GM23338 (cell line): ENCODE data around the gene LTB4R. TPM values are rescaled to one million over a fixed set of nuclear protein-coding genes. Genes with fewer than 3 reads are reported as not detected.

ENCODE experiments used
- ATAC-seq: fragments of 200-7000 bp; cut with Tn5 transposase; 3 replicates; pipeline ENCODE4 v1.9.1; 2020
- DNase-seq: peaks from one replicate; pipeline ENCODE4 v3.0.0-alpha.2; 2015; ENCODE audit warnings: low spot score
- H2AFZ ChIP-seq: fragments of 200-600 bp; sonication (generic); 2 replicates; pipeline ENCODE4 v1.8.0; 2016; ENCODE audit warnings: antibody characterized with exemption, mild to moderate bottlenecking, moderate library complexity
- H3F3A ChIP-seq: fragments of 200-600 bp; sonication (generic); replicated peaks from 2 replicates; pipeline ENCODE4 v1.8.0; 2017; ENCODE audit warnings: antibody characterized with exemption, mixed run types, low read depth
- H3K27ac ChIP-seq: fragments of 200-600 bp; sonication (generic); 2 replicates; pipeline ENCODE4 v1.6.1; 2016; ENCODE audit warnings: low read depth
- H3K27me3 ChIP-seq: fragments of 200-600 bp; sonication (generic); 2 replicates; pipeline ENCODE4 v1.8.0; 2016; ENCODE audit warnings: mild to moderate bottlenecking, mixed run types, moderate library complexity; ENCODE audit not compliant: insufficient read depth
- H3K36me3 ChIP-seq: fragments of 200-600 bp; sonication (generic); 2 replicates; pipeline ENCODE4 v1.8.0; 2016; ENCODE audit warnings: mild to moderate bottlenecking; ENCODE audit not compliant: insufficient read depth
- H3K4me1 ChIP-seq: fragments of 200-600 bp; sonication (generic); 2 replicates; pipeline ENCODE4 v1.8.0; 2016; ENCODE audit warnings: mild to moderate bottlenecking, moderate library complexity; ENCODE audit not compliant: insufficient read depth
- H3K4me2 ChIP-seq: fragments of 200-600 bp; sonication (generic); 2 replicates; pipeline ENCODE4 v1.7.1; 2017; ENCODE audit warnings: mixed run types
- H3K4me3 ChIP-seq: fragments of 200-600 bp; sonication (generic); 2 replicates; pipeline ENCODE4 v1.6.1; 2016; ENCODE audit warnings: mixed run types
- H3K79me2 ChIP-seq: fragments of 200-600 bp; sonication (generic); replicated peaks from 2 replicates; pipeline ENCODE4 v1.8.0; 2017; ENCODE audit warnings: mild to moderate bottlenecking; ENCODE audit not compliant: insufficient read depth
- H3K9me2 ChIP-seq: fragments of 200-600 bp; sonication (generic); 2 replicates; pipeline ENCODE4 v1.8.0; 2017; ENCODE audit not compliant: insufficient read depth
- H4K20me1 ChIP-seq: fragments of 200-600 bp; sonication (generic); replicated peaks from 2 replicates; pipeline ENCODE4 v1.8.0; 2017; ENCODE audit warnings: mild to moderate bottlenecking; ENCODE audit not compliant: insufficient read depth
- H3K27ac Mint-ChIP-seq: 2 replicates; pipeline ENCODE4 v1.8.0; 2020; ENCODE audit warnings: inconsistent platforms, mild to moderate bottlenecking, moderate library complexity, mixed read lengths
- H3K27me3 Mint-ChIP-seq: 3 replicates; pipeline ENCODE4 v1.8.0; 2022; ENCODE audit warnings: low read depth, mild to moderate bottlenecking, moderate library complexity, mixed read lengths, inconsistent platforms; ENCODE audit not compliant: insufficient read depth, poor library complexity
- H3K36me3 Mint-ChIP-seq: 3 replicates; pipeline ENCODE4 v1.8.0; 2021; ENCODE audit warnings: low read depth, mild to moderate bottlenecking, inconsistent platforms, moderate library complexity, mixed read lengths
- H3K4me1 Mint-ChIP-seq: 3 replicates; pipeline ENCODE4 v1.8.0; 2020; ENCODE audit warnings: mild to moderate bottlenecking, inconsistent platforms, mixed read lengths
- H3K4me3 Mint-ChIP-seq: 3 replicates; pipeline ENCODE4 v1.8.0; 2021; ENCODE audit warnings: moderate library complexity, mild to moderate bottlenecking, inconsistent platforms, mixed read lengths
- H3K9me3 Mint-ChIP-seq: 3 replicates; pipeline ENCODE4 v1.8.0; 2020; ENCODE audit warnings: moderate library complexity, mild to moderate bottlenecking, inconsistent platforms, mixed read lengths
- CREB1 ChIP-seq: fragments of 250-450 bp; sonication (Bioruptor Pico); IDR thresholded peaks from 2 replicates; pipeline ENCODE4 v1.5.0; 2020; ENCODE audit warnings: low read depth, mild to moderate bottlenecking, moderate library complexity
- CTCF ChIP-seq, 2 experiments: fragments of 200-600 bp in 1 of 2; sonication (generic) in 1 of 2; conservative IDR thresholded peaks; 2 replicates each; pipeline versions ENCODE4 v1.5.1 to v1.6.1; 2016 to 2017; ENCODE audit warnings: antibody characterized with exemption in 2 of 2, low read depth in 2 of 2, mild to moderate bottlenecking in 2 of 2, moderate library complexity in 1 of 2
- EZH2 ChIP-seq: fragments of 200-600 bp; sonication (generic); IDR thresholded peaks from one replicate; pipeline ENCODE4 v1.8.0; 2017; ENCODE audit warnings: antibody characterized with exemption, mild to moderate bottlenecking, low read depth; ENCODE audit not compliant: unreplicated experiment
- JUNB ChIP-seq: IDR thresholded peaks from one replicate; pipeline ENCODE4 v1.6.1; 2016; ENCODE audit warnings: antibody characterized with exemption; ENCODE audit not compliant: unreplicated experiment
- NANOG ChIP-seq: IDR thresholded peaks from 2 replicates; pipeline ENCODE4 v1.6.1; 2016; ENCODE audit warnings: antibody characterized with exemption, borderline replicate concordance
- REST ChIP-seq: IDR thresholded peaks from one replicate; pipeline ENCODE4 v1.6.1; 2018; ENCODE audit warnings: antibody characterized with exemption; ENCODE audit not compliant: unreplicated experiment
- STAT1 ChIP-seq: IDR thresholded peaks from one replicate; pipeline ENCODE4 v1.6.1; 2016; ENCODE audit warnings: antibody characterized with exemption; ENCODE audit not compliant: unreplicated experiment
- ZNF114 ChIP-seq: fragments of 250-450 bp; sonication (Bioruptor Pico); IDR thresholded peaks from 2 replicates; pipeline ENCODE4 v1.5.0; 2020; ENCODE audit warnings: mild to moderate bottlenecking, moderate library complexity
- ZNF331 ChIP-seq: fragments of 250-450 bp; sonication (Bioruptor Pico); IDR thresholded peaks from 2 replicates; pipeline ENCODE4 v1.5.0; 2020; ENCODE audit warnings: low read depth, mild to moderate bottlenecking, moderate library complexity
- polyA plus RNA-seq: library from polyadenylated mRNA; unstranded; fragments of >200 nt; fragmentation: Nextera tagmentation; extraction: Ambion mirVana; gene quantifications from 2 replicates; pipeline ENCODE4 v1.2.1, GENCODE V29; 2016
- total RNA-seq: library from RNA; depleted of rRNA; stranded (reverse); fragments of >200 nt; shearing (Covaris generic); gene quantifications from 2 replicates; pipeline ENCODE4 v1.2.3, GENCODE V29; 2014
- TF ChIP-seq, protein P1 (sequence below): fragments of 250-450 bp; sonication (Bioruptor Pico); IDR thresholded peaks from 2 replicates; pipeline ENCODE4 v1.5.0; 2020; ENCODE audit warnings: mild to moderate bottlenecking, moderate library complexity

Gene LTB4R
- total and polyA plus RNA-seq, 2 experiments from 2014 or later, result 2.1 to 4.7 TPM

DNA sequence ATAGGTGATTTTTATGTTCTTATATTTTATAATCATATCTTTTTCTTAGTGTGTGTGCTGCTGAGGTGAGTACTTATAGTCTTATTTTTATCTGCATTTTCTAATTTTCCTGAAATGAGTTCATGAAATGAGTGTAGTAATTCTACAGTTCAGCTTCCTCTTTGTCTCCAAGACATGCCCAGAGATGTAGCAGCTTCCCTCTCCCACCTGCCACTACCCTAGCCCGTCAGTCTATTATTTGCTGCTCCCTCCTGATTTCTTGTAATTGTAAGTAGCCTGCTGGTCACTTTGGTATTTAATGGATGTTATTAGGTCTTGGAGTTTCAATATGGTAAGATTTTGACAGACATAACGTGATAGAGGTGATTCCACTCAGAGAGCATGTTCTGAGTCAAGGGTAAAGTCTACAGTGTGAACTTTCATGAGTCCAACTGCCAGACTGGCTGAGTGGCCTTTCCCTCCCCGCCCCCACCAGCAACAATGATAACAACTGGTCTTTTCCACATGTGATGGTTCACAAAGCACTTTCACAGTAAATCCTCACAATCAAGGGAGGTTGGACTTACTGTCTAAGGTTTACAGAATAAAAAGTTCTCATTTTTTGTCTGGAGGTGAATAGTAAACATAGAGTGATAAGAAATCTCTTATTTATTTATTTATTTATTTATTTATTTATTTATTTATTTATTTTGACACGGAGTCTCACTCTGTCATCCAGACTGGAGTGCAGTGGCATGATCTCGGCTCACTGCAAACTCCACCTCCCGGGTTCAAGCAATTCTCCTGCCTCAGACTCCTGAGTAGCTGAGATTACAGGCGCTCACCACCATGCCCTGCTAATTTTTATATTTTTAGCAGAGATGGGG, 32.7 kb downstream of the LTB4R start:
- Histone ChIP-seq H3K79me2 (no peaks in the 10 kb centered on the region), H3K27ac (no peak overlapping the region), H2AFZ (no peak overlapping the region), H3K36me3 (no peaks in the 10 kb centered on the region), H3K4me1 (no peaks in the 10 kb centered on the region), H3K27me3 (peaks cover 89% of the 10 kb centered on the region), H3K4me3 (no peak overlapping the region), H4K20me1 (no peaks in the 10 kb centered on the region), H3K9me2 (no peaks in the 10 kb centered on the region), H3K4me2 (no peak overlapping the region), H3F3A (no peaks in the 10 kb centered on the region)
- DNase-seq, result no peak
- no peak for ATAC-seq
- Mint-ChIP-seq H3K36me3 (no peaks in the 10 kb centered on the region), H3K4me1 (no peaks in the 10 kb centered on the region; the same call in 2 of the 3 replicates), H3K27ac (no peak overlapping the region), H3K27me3 (peaks cover 34% of the 10 kb centered on the region), H3K4me3 (no peak overlapping the region), H3K9me3 (no peaks in the 10 kb centered on the region)
- TF ChIP-seq ZNF114 (CRISPR knock-in tag) (no peak), NANOG (no peak), REST (no peak), CTCF (conservative IDR thresholded peaks at IDR 0.05; ENCODE audit: low read depth in 2 of 2) (no peak), EZH2 (no peak), ZNF331 (no peak), STAT1 (no peak), JUNB (no peak), CREB1 (CRISPR knock-in tag) (no peak)
- TF ChIP-seq, protein P1, sequence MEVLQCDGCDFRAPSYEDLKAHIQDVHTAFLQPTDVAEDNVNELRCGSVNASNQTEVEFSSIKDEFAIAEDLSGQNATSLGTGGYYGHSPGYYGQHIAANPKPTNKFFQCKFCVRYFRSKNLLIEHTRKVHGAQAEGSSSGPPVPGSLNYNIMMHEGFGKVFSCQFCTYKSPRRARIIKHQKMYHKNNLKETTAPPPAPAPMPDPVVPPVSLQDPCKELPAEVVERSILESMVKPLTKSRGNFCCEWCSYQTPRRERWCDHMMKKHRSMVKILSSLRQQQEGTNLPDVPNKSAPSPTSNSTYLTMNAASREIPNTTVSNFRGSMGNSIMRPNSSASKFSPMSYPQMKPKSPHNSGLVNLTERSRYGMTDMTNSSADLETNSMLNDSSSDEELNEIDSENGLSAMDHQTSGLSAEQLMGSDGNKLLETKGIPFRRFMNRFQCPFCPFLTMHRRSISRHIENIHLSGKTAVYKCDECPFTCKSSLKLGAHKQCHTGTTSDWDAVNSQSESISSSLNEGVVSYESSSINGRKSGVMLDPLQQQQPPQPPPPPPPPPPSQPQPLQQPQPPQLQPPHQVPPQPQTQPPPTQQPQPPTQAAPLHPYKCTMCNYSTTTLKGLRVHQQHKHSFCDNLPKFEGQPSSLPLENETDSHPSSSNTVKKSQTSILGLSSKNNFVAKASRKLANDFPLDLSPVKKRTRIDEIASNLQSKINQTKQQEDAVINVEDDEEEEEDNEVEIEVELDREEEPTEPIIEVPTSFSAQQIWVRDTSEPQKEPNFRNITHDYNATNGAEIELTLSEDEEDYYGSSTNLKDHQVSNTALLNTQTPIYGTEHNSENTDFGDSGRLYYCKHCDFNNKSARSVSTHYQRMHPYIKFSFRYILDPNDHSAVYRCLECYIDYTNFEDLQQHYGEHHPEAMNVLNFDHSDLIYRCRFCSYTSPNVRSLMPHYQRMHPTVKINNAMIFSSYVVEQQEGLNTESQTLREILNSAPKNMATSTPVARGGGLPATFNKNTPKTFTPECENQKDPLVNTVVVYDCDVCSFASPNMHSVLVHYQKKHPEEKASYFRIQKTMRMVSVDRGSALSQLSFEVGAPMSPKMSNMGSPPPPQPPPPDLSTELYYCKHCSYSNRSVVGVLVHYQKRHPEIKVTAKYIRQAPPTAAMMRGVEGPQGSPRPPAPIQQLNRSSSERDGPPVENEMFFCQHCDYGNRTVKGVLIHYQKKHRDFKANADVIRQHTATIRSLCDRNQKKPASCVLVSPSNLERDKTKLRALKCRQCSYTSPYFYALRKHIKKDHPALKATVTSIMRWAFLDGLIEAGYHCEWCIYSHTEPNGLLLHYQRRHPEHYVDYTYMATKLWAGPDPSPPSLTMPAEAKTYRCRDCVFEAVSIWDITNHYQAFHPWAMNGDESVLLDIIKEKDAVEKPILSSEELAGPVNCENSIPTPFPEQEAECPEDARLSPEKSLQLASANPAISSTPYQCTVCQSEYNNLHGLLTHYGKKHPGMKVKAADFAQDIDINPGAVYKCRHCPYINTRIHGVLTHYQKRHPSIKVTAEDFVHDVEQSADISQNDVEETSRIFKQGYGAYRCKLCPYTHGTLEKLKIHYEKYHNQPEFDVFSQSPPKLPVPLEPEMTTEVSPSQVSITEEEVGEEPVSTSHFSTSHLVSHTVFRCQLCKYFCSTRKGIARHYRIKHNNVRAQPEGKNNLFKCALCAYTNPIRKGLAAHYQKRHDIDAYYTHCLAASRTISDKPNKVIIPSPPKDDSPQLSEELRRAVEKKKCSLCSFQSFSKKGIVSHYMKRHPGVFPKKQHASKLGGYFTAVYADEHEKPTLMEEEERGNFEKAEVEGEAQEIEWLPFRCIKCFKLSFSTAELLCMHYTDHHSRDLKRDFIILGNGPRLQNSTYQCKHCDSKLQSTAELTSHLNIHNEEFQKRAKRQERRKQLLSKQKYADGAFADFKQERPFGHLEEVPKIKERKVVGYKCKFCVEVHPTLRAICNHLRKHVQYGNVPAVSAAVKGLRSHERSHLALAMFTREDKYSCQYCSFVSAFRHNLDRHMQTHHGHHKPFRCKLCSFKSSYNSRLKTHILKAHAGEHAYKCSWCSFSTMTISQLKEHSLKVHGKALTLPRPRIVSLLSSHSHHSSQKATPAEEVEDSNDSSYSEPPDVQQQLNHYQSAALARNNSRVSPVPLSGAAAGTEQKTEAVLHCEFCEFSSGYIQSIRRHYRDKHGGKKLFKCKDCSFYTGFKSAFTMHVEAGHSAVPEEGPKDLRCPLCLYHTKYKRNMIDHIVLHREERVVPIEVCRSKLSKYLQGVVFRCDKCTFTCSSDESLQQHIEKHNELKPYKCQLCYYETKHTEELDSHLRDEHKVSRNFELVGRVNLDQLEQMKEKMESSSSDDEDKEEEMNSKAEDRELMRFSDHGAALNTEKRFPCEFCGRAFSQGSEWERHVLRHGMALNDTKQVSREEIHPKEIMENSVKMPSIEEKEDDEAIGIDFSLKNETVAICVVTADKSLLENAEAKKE (CRISPR knock-in tag), result no peak
